Osteocyte (in vitro differentiated cells): ENCODE data around the gene FAM234B. TPM values are rescaled to one million over a fixed set of nuclear protein-coding genes. Genes with fewer than 3 reads are reported as not detected.

Experiments used
- DNase-seq: peaks from one replicate; pipeline ENCODE4 v3.0.0; 2021; ENCODE audit warnings: mixed read lengths; ENCODE audit not compliant: unreplicated experiment; ENCODE audit errors: extremely low spot score
- H3K27ac Mint-ChIP-seq: one replicate; pipeline ENCODE4 v1.8.0; 2021; ENCODE audit warnings: mild to moderate bottlenecking, mixed read lengths; ENCODE audit not compliant: unreplicated experiment
- H3K27me3 Mint-ChIP-seq: one replicate; pipeline ENCODE4 v1.8.0; 2021; ENCODE audit warnings: mixed read lengths; ENCODE audit not compliant: unreplicated experiment
- H3K36me3 Mint-ChIP-seq: one replicate; pipeline ENCODE4 v1.8.0; 2021; ENCODE audit warnings: mixed read lengths; ENCODE audit not compliant: unreplicated experiment
- H3K4me1 Mint-ChIP-seq: one replicate; pipeline ENCODE4 v1.8.0; 2021; ENCODE audit warnings: mixed read lengths; ENCODE audit not compliant: unreplicated experiment
- H3K4me3 Mint-ChIP-seq: one replicate; pipeline ENCODE4 v1.8.0; 2021; ENCODE audit warnings: mild to moderate bottlenecking, moderate library complexity, mixed read lengths; ENCODE audit not compliant: unreplicated experiment
- H3K9me3 Mint-ChIP-seq: one replicate; pipeline ENCODE4 v1.8.0; 2021; ENCODE audit warnings: mixed read lengths; ENCODE audit not compliant: unreplicated experiment
- total RNA-seq: library from RNA; stranded (reverse); gene quantifications from 2 replicates; pipeline ENCODE4 v1.2.1, GENCODE V29; 2021
- TF ChIP-seq, protein P1 (sequence below): fragments of 200-600 bp; sonication (generic); IDR thresholded peaks from 2 replicates; pipeline ENCODE4 v1.5.0; 2021; ENCODE audit warnings: antibody characterized with exemption, mild to moderate bottlenecking, moderate library complexity

FAM234B gene
- total RNA-seq, 1 donor from 2014 or later, result 5.0 TPM

DNA sequence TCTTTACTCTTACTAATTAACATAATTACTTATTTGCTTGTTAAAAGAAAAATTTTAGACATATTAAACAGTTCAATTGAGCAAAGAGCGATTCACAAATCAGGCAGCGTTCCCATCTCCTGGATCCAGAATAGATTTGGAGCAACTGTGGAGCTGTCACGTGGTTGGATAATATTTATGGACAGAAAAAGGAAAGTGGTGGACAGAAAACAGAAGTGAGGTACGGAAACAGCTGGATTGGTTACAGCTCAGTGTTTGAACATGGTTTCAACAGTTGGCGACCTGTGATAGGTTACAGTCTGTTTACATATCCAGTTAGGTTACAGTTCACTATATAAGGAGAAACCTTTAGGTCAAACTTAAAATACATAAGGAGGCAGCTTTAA lies 19.7 kb upstream of the FAM234B start:
- TF ChIP-seq, protein P1, sequence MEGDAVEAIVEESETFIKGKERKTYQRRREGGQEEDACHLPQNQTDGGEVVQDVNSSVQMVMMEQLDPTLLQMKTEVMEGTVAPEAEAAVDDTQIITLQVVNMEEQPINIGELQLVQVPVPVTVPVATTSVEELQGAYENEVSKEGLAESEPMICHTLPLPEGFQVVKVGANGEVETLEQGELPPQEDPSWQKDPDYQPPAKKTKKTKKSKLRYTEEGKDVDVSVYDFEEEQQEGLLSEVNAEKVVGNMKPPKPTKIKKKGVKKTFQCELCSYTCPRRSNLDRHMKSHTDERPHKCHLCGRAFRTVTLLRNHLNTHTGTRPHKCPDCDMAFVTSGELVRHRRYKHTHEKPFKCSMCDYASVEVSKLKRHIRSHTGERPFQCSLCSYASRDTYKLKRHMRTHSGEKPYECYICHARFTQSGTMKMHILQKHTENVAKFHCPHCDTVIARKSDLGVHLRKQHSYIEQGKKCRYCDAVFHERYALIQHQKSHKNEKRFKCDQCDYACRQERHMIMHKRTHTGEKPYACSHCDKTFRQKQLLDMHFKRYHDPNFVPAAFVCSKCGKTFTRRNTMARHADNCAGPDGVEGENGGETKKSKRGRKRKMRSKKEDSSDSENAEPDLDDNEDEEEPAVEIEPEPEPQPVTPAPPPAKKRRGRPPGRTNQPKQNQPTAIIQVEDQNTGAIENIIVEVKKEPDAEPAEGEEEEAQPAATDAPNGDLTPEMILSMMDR, result no peak
- no peaks in the 10 kb centered on the region for H3K9me3 Mint-ChIP-seq
- H3K4me1 Mint-ChIP-seq, result peaks cover 9% of the 10 kb centered on the region
- H3K36me3 Mint-ChIP-seq, result no peaks in the 10 kb centered on the region
- no peak overlapping the region for H3K27ac Mint-ChIP-seq
- H3K4me3 Mint-ChIP-seq, result no peak overlapping the region
- H3K27me3 Mint-ChIP-seq, result peaks cover 11% of the 10 kb centered on the region
- DNase-seq, result no peak

DNA sequence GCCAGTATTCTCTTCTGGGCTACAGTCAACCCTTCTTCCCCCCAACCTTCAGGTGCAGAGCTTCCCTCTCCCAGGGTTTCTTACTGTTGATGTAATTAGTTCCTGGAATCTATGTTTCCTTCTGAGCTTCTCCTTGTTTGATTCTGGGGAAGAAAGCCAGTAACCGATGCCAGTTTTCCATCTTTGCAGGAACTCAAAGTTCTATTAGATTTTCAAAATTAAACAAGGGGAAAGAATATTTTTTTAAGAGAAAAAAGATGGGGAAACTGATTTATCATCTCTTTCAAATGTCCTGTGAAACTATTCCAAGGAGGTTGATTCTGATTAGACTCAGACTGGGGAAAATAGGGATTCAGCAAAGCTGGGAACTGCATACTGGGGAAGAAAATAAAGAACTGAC lies 17.9 kb upstream of the FAM234B start:
- no peak for DNase-seq
- TF ChIP-seq, protein P1, result no peak
- no peak overlapping the region for H3K4me3 Mint-ChIP-seq
- H3K4me1 Mint-ChIP-seq, result peaks cover 9% of the 10 kb centered on the region
- H3K27me3 Mint-ChIP-seq, result peaks cover 10% of the 10 kb centered on the region
- peak overlapping the region; percentile 35 for H3K27ac Mint-ChIP-seq
- H3K9me3 Mint-ChIP-seq, result no peaks in the 10 kb centered on the region
- no peaks in the 10 kb centered on the region for H3K36me3 Mint-ChIP-seq

DNA sequence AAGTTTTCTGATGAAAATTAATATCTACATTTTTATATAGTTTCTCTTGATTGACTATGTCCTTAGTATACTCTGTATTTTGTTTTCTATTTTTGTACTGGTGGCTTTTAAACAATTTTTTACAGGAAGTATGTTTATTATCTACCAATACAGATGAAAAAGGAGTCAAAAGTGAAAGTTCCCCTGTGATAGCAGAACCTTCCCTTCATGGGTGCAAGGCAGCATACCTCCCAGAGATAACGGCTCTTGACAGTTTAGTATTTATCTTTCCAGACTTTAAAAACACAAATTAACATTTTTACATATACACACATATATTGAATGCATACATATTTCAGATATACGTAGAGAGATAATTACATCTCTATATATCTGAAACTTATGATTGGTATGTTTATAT lies 17.1 kb upstream of the FAM234B start:
- no peak for DNase-seq
- Mint-ChIP-seq H3K27me3 (peaks cover 10% of the 10 kb centered on the region), H3K4me1 (peaks cover 9% of the 10 kb centered on the region), H3K36me3 (no peaks in the 10 kb centered on the region), H3K9me3 (no peaks in the 10 kb centered on the region), H3K4me3 (no peak overlapping the region), H3K27ac (no peak overlapping the region)
- TF ChIP-seq, protein P1, result no peak

DNA sequence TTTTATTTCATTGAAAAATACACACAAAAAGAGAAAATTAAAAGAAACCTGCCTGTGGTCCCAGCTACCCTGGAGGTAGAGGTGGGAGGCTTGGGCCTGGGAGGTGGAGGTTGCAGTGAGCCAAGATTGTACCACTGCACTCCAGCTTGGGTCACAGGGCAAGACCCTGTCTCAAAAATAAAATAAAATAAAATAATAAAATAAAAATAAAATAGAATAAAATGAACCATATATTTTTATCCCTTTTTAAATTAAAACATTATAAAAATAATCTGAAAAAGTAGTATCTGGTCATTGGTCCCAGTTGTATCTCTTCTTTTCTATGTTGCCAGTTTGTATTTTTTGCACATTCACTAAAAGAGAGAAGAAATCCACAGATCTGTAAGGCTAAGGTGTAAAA lies 16.7 kb upstream of the FAM234B start:
- H3K4me3 Mint-ChIP-seq, result no peak overlapping the region
- no peaks in the 10 kb centered on the region for H3K36me3 Mint-ChIP-seq
- H3K27me3 Mint-ChIP-seq, result peaks cover 10% of the 10 kb centered on the region
- no peak for DNase-seq
- H3K27ac Mint-ChIP-seq, result no peak overlapping the region
- TF ChIP-seq, protein P1, result no peak
- peaks cover 9% of the 10 kb centered on the region for H3K4me1 Mint-ChIP-seq
- no peaks in the 10 kb centered on the region for H3K9me3 Mint-ChIP-seq

DNA sequence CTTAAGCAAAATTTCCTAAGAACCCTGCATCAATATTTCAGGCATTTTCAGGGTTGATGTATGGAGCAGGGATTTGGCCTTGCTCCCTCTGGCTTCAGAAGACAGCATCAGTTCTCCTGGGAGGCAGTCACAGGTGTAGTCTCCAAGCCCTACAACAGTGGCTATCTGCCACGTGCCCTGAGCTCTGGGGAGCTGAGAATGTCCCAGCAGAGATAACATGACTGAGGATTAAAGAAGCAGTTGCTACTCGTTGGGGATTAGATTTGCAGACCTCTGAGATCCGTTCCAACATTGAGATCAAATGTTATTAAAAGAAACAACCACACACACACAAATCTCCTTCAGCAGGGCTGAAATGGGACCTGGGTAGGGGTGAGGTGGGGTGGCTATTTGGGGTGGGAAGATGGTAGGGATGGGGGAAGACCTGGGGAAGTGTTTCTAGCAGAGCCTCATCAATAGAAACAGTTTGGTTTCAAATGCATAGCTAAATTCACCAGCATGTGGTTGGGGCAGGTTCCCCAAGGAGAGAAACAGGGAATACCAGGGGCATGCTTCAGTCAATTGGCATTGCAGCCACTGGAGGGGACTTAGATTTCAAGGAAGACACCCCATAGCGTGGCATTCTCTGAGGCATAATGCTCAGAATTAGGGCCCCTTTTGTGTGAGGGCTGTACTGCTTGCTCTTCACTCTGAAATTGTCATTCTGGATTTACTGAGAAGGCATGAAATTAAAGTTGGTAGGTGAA lies 15.2 kb upstream of the FAM234B start:
- Mint-ChIP-seq H3K4me3 (no peak overlapping the region), H3K36me3 (no peaks in the 10 kb centered on the region), H3K27ac (no peak overlapping the region), H3K4me1 (peaks cover 9% of the 10 kb centered on the region), H3K9me3 (no peaks in the 10 kb centered on the region), H3K27me3 (peaks cover 10% of the 10 kb centered on the region)
- no peak for DNase-seq
- TF ChIP-seq, protein P1, result no peak
